Measurements from ENCODE around the gene SLC7A11.

SLC7A11 gene

GRCh38 chr4:138204507-138204906 is 37.6 kb downstream of the SLC7A11 start:
- Histone ChIP-seq H3K4me3 (ENCODE audit: low read length) (no peak overlapping the region), H3F3A (ENCODE audit: insufficient read depth, low read length) (no peaks in the 10 kb centered on the region), H3K27me3 (replicated peaks; ENCODE audit: insufficient read depth, low read length) (no peaks in the 10 kb centered on the region), H3K4me2 (ENCODE audit: low read depth, low read length) (no peak overlapping the region), H3K9ac (ENCODE audit: low read length) (no peak overlapping the region), H2AFZ (ENCODE audit: low read length) (no peak overlapping the region), H4K20me1 (ENCODE audit: insufficient read depth, low read length) (no peaks in the 10 kb centered on the region), H3K4me1 (ENCODE audit: low read length) (no peaks in the 10 kb centered on the region), H3K79me2 (ENCODE audit: low read length) (no peaks in the 10 kb centered on the region), H3K27ac (ENCODE audit: low read length) (no peak overlapping the region), H3K9me3 (replicated peaks; ENCODE audit: insufficient read depth, low read length) (no peaks in the 10 kb centered on the region), H3K9me2 (replicated peaks; ENCODE audit: insufficient read depth, low read length) (no peaks in the 10 kb centered on the region), H3K36me3 (replicated peaks; ENCODE audit: insufficient read depth, low read length) (no peaks in the 10 kb centered on the region)
- no peak for TF ChIP-seq EZH2 (optimal IDR thresholded peaks at IDR 0.05; ENCODE audit: low read depth, low read length)
- no peak for TF ChIP-seq EZH2phosphoT487 (IDR thresholded peaks at IDR 0.05; ENCODE audit: low read length)
- TF ChIP-seq, protein P1, sequence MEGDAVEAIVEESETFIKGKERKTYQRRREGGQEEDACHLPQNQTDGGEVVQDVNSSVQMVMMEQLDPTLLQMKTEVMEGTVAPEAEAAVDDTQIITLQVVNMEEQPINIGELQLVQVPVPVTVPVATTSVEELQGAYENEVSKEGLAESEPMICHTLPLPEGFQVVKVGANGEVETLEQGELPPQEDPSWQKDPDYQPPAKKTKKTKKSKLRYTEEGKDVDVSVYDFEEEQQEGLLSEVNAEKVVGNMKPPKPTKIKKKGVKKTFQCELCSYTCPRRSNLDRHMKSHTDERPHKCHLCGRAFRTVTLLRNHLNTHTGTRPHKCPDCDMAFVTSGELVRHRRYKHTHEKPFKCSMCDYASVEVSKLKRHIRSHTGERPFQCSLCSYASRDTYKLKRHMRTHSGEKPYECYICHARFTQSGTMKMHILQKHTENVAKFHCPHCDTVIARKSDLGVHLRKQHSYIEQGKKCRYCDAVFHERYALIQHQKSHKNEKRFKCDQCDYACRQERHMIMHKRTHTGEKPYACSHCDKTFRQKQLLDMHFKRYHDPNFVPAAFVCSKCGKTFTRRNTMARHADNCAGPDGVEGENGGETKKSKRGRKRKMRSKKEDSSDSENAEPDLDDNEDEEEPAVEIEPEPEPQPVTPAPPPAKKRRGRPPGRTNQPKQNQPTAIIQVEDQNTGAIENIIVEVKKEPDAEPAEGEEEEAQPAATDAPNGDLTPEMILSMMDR (IDR thresholded peaks at IDR 0.05; ENCODE audit: low read length), result no peak
- no peak for DNase-seq

DNA sequence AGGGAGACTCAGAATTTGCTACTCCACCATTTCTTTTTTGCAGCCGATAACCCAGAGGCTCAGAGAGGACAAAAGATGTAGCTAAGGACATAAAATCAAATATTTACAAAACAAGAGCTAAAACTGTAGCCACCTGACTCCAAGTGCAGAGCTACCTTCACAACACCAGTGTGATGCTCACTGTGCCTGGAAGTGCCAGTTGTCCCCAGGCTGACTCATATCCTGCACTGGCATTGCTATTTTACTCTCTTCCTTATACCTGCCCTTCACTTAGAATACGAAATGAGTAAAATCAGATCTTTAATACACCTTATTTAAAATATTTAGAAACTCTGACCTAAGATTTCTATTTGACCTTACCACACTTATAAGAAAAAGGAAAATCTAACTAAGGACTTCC is 39.5 kb downstream of the SLC7A11 start:
- H2AFZ ChIP-seq (ENCODE audit: low read length), result no peak overlapping the region
- no peak overlapping the region for H3K27ac ChIP-seq (ENCODE audit: low read length)
- H3K36me3 ChIP-seq (replicated peaks; ENCODE audit: insufficient read depth, low read length), result no peaks in the 10 kb centered on the region
- H3K9me3 ChIP-seq (replicated peaks; ENCODE audit: insufficient read depth, low read length), result no peaks in the 10 kb centered on the region
- H3K9ac ChIP-seq (ENCODE audit: low read length), result no peak overlapping the region
- no peaks in the 10 kb centered on the region for H3K9me2 ChIP-seq (replicated peaks; ENCODE audit: insufficient read depth, low read length)
- H3F3A ChIP-seq (ENCODE audit: insufficient read depth, low read length), result no peaks in the 10 kb centered on the region
- H3K4me1 ChIP-seq (ENCODE audit: low read length), result no peaks in the 10 kb centered on the region
- no peak for DNase-seq
- no peak overlapping the region for H3K4me2 ChIP-seq (ENCODE audit: low read depth, low read length)
- no peak overlapping the region for H3K4me3 ChIP-seq (ENCODE audit: low read length)
- no peaks in the 10 kb centered on the region for H4K20me1 ChIP-seq (ENCODE audit: insufficient read depth, low read length)
- TF ChIP-seq, protein P1 (IDR thresholded peaks at IDR 0.05; ENCODE audit: low read length), result no peak
- no peak for TF ChIP-seq EZH2phosphoT487 (IDR thresholded peaks at IDR 0.05; ENCODE audit: low read length)
- no peak for TF ChIP-seq EZH2 (optimal IDR thresholded peaks at IDR 0.05; ENCODE audit: low read depth, low read length)
- no peaks in the 10 kb centered on the region for H3K27me3 ChIP-seq (replicated peaks; ENCODE audit: insufficient read depth, low read length)
- H3K79me2 ChIP-seq (ENCODE audit: low read length), result no peaks in the 10 kb centered on the region

DNA sequence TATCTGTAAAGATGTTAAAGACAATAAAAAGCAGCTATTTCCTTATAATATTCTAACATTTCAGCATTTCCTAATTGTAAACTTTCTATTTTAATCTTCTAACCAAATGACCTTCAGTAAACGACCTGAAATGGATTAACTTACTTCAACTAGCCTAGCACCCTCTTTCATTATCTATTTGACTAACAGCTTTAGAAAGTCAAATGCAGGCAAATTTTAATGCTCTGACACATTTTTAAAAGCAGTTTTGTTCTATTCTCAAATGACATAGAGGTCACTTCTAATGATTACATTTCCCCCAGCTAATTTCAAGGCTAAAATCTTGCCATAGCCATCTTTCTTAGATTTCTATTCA is 41.9 kb downstream of the SLC7A11 start:
- no peak overlapping the region for H3K9ac ChIP-seq (ENCODE audit: low read length)
- H3K4me3 ChIP-seq (ENCODE audit: low read length), result no peak overlapping the region
- no peak overlapping the region for H3K4me2 ChIP-seq (ENCODE audit: low read depth, low read length)
- no peaks in the 10 kb centered on the region for H3K36me3 ChIP-seq (replicated peaks; ENCODE audit: insufficient read depth, low read length)
- no peak overlapping the region for H3K27ac ChIP-seq (ENCODE audit: low read length)
- H2AFZ ChIP-seq (ENCODE audit: low read length), result no peak overlapping the region
- H3K79me2 ChIP-seq (ENCODE audit: low read length), result no peaks in the 10 kb centered on the region
- no peaks in the 10 kb centered on the region for H3K9me2 ChIP-seq (replicated peaks; ENCODE audit: insufficient read depth, low read length)
- H3K4me1 ChIP-seq (ENCODE audit: low read length), result no peaks in the 10 kb centered on the region
- no peak for DNase-seq
- no peaks in the 10 kb centered on the region for H4K20me1 ChIP-seq (ENCODE audit: insufficient read depth, low read length)
- H3K9me3 ChIP-seq (replicated peaks; ENCODE audit: insufficient read depth, low read length), result no peaks in the 10 kb centered on the region
- H3F3A ChIP-seq (ENCODE audit: insufficient read depth, low read length), result no peaks in the 10 kb centered on the region
- no peaks in the 10 kb centered on the region for H3K27me3 ChIP-seq (replicated peaks; ENCODE audit: insufficient read depth, low read length)
- no peak for TF ChIP-seq EZH2phosphoT487 (IDR thresholded peaks at IDR 0.05; ENCODE audit: low read length)
- TF ChIP-seq, protein P1 (IDR thresholded peaks at IDR 0.05; ENCODE audit: low read length), result no peak
- TF ChIP-seq EZH2 (optimal IDR thresholded peaks at IDR 0.05; ENCODE audit: low read depth, low read length), result no peak

Data from MM.1S (cell line).